GM12878 (cell line): ENCODE results near the gene TRPV6. TPM values are rescaled to one million over a fixed set of nuclear protein-coding genes. Genes with fewer than 3 reads are reported as not detected.

Source experiments
- ATAC-seq: fragments of 200-7000 bp; cut with Tn5 transposase; 3 replicates; pipeline ENCODE4 v1.9.1; 2020; ENCODE audit warnings: mild to moderate bottlenecking, moderate library complexity
- BruUV-seq: library from RNA; stranded (reverse); fragments of 400-500 nt; replicated peaks from 2 replicates; lab custom pipeline; 2021; lab: Mats Ljungman, UMichigan
- CTCF ChIA-PET: fragments of 300-600 bp; sonication (Branson Sonifier 250); formaldehyde crosslinking; extraction: SDS; loops from one replicate; lab custom pipeline; 2021; ENCODE audit warnings: inconsistent platforms; lab: Yijun Ruan, JAX
- POLR2A ChIA-PET: fragments of 350-600 bp; formaldehyde crosslinking; extraction: SDS; loops from one replicate; lab custom pipeline; 2021; ENCODE audit warnings: inconsistent platforms; lab: Charles Lee
- RAD21 ChIA-PET: fragments of 300-600 bp; sonication (Branson Sonifier 250); formaldehyde crosslinking; loops from one replicate; lab custom pipeline; 2023; ENCODE audit warnings: antibody characterized with exemption; ENCODE audit not compliant: unreplicated experiment; lab: Charles Lee
- SMC1A ChIA-PET: fragments of 300-600 bp; sonication (Branson Sonifier 250); formaldehyde crosslinking; loops from one replicate; lab custom pipeline; 2023; ENCODE audit not compliant: unreplicated experiment, uncharacterized antibody; lab: Charles Lee
- DNase-seq: peaks from one replicate; pipeline ENCODE4 v3.0.0-alpha.2; 2011; ENCODE audit warnings: low read depth, low spot score
- FAIRE-seq: peaks from 3 replicates; lab custom pipeline; 2011; peaks lifted over from hg19 to GRCh38; lab: Jason Lieb, UNC
- H2AFZ ChIP-seq: 2 replicates; pipeline ENCODE4 v1.6.0; 2011; ENCODE audit warnings: low read depth, low read length, control low read depth; ENCODE audit not compliant: control insufficient read depth
- H3K27ac ChIP-seq: 2 replicates; pipeline ENCODE4 v1.5.1; 2011; ENCODE audit warnings: control low read depth; ENCODE audit not compliant: control insufficient read depth, insufficient read depth
- H3K27me3 ChIP-seq, 2 experiments: replicated peaks in 1 of 2; 2 replicates each; pipeline versions ENCODE4 v1.6.0 to v1.6.1; 2011; ENCODE audit warnings: low read length in 1 of 2; ENCODE audit not compliant: control insufficient read depth in 2 of 2, insufficient read depth in 2 of 2
- H3K36me3 ChIP-seq, 2 experiments: 2 replicates each; pipeline ENCODE4 v1.5.1; 2011; ENCODE audit warnings: low read length in 1 of 2; ENCODE audit not compliant: control insufficient read depth in 2 of 2, insufficient read depth in 2 of 2
- H3K4me1 ChIP-seq: 2 replicates; pipeline ENCODE4 v1.6.1; 2011; ENCODE audit warnings: mild to moderate bottlenecking, low read length, moderate library complexity, mixed read lengths; ENCODE audit not compliant: control insufficient read depth, insufficient read depth
- H3K4me2 ChIP-seq: 2 replicates; pipeline ENCODE4 v1.6.0; 2011; ENCODE audit warnings: control low read depth; ENCODE audit not compliant: control insufficient read depth, insufficient read depth
- H3K4me3 ChIP-seq: fragments of 200-600 bp; sonication (generic); 2 replicates; pipeline ENCODE4 v1.5.1; 2016
- H3K79me2 ChIP-seq: 2 replicates; pipeline ENCODE4 v1.6.0; 2011; ENCODE audit warnings: low read length; ENCODE audit not compliant: control insufficient read depth, insufficient read depth
- H3K9ac ChIP-seq: 2 replicates; pipeline ENCODE4 v1.8.0; 2011; ENCODE audit warnings: low read length, control low read depth, mixed read lengths; ENCODE audit not compliant: control insufficient read depth, insufficient read depth
- H3K9me3 ChIP-seq: replicated peaks from 3 replicates; pipeline ENCODE4 v1.5.1; 2011; ENCODE audit warnings: mild to moderate bottlenecking, low read length; ENCODE audit not compliant: control insufficient read depth, insufficient read depth
- H4K20me1 ChIP-seq: 2 replicates; pipeline ENCODE4 v1.6.0; 2011; ENCODE audit not compliant: control insufficient read depth, insufficient read depth
- ASH2L ChIP-seq: fragments of 300-600, 200-600 bp; sonication (generic); IDR thresholded peaks from 2 replicates; pipeline ENCODE4 v1.6.1; 2017; ENCODE audit warnings: low read depth, mild to moderate bottlenecking, borderline replicate concordance
- HCFC1 ChIP-seq: fragments of 150-350 bp; IDR thresholded peaks from 2 replicates; pipeline ENCODE4 v1.6.1; 2014; ENCODE audit warnings: low read length
- HDAC2 ChIP-seq: fragments of 200-600 bp; sonication (generic); IDR thresholded peaks from 2 replicates; pipeline ENCODE4 v1.6.1; 2017
- MTA3 ChIP-seq: IDR thresholded peaks from 2 replicates; pipeline ENCODE4 v1.6.1; 2012; ENCODE audit warnings: low read length, inconsistent platforms, borderline replicate concordance
- SREBF2 ChIP-seq: IDR thresholded peaks from 2 replicates; pipeline ENCODE4 v1.6.1; 2012; ENCODE audit warnings: mild to moderate bottlenecking, low read length
- ZBTB11 ChIP-seq: fragments of 450-650 bp; formaldehyde crosslinking; IDR thresholded peaks from 2 replicates; pipeline ENCODE4 v1.5.0; 2022; ENCODE audit warnings: mild to moderate bottlenecking, missing genetic modification characterization
- WGBS: methylation state at CpG from one replicate; pipeline ENCODE4 v1.1.6; 2016; ENCODE audit warnings: low lambda C conversion rate; ENCODE audit not compliant: insufficient replicate concordance, insufficient coverage; ENCODE audit errors: missing lambda C conversion rate; 5-methylcytosine and 5-hydroxymethylcytosine counted together
- in situ Hi-C: fragments of 300-500 bp; cut with MboI; formaldehyde crosslinking; loops from 9 replicates; pipeline ENCODE4 v1.14.3; 2018; ENCODE audit warnings: mixed read lengths
- intact Hi-C: fragments of 100-400 bp; cut with micrococcal nuclease; formaldehyde crosslinking; loops from one replicate; pipeline ENCODE4 v1.14.2; 2022; ENCODE audit not compliant: unreplicated experiment
- polyA plus RNA-seq, 11 experiments: library from polyadenylated mRNA; depleted of rRNA in 4 of 11; unstranded in 6 of 11; stranded (reverse) in 5 of 11; fragments of >200 nt; fragmentation: Nextera tagmentation in 4 of 11; fragmentation: Illumina TruSeq in 1 of 11; extraction: Ambion mirVana in 4 of 11; extraction: Trizol in 1 of 11; gene quantifications; 1 replicate in 1 of 11; 2 replicates in 10 of 11; pipeline versions ENCODE4 v1.2.1 to v1.2.3, GENCODE V29; 2011 to 2016; ENCODE audit warnings: inconsistent platforms in 2 of 11, missing spikeins in 2 of 11, low read depth in 1 of 11
- total RNA-seq, 4 experiments: library from RNA; depleted of rRNA in 3 of 4; stranded (reverse); fragments of >200 nt in 3 of 4; fragmentation: Illumina TruSeq in 1 of 4; extraction: Trizol in 1 of 4; gene quantifications; 2 replicates each; pipeline versions ENCODE4 v1.2.1 to v1.2.3, GENCODE V29; 2013 to 2021
- TF ChIP-seq, protein P1 (sequence below): fragments of 450-650 bp; IDR thresholded peaks from 2 replicates; pipeline ENCODE4 v1.6.1; 2018; ENCODE audit warnings: borderline replicate concordance, mild to moderate bottlenecking; ENCODE audit not compliant: partially characterized antibody
- TF ChIP-seq, protein P2 (sequence below): fragments of 450-650 bp; formaldehyde crosslinking; IDR thresholded peaks from 2 replicates; pipeline ENCODE4 v1.4.0; 2022; ENCODE audit warnings: mild to moderate bottlenecking, moderate library complexity

Gene TRPV6
- total and polyA plus RNA-seq, 10 of the 15 experiments (the other 5 are each of a cell fraction or from before 2014, with no cell fraction given), result not detected

DNA sequence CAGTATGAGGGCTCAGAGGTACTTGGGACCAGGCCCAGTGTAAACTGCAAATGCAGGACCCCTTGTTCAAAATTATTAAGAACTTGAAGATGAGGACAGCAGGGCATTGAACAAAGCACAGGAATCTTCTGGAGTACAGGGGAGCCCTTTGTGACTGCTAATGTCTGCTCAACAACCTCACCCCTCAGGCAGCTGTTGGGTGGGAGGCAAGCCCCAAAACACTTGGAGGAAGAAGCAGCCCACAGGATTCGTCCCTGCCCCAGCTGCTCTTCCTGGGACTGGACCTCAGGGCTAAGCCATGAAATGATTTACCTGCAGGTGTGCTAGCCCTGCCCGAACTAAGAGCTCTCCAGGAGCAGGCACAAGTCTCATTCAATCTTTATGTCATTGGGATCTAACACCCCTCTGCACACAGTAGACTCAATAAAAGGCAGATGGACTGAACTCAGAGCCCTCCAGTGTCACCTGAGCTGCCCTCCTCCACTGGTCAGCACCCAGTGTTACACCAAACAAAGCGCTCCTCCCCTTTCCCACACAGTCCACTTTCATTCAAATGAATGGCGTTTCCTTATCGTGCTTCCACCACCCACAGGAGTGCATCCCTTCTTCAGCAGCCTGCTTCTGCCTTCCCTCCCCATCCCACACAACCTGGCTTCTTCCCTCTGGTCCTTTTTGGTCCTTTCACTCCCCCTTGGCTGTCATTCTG, 47.0 kb upstream of the TRPV6 start:
- Histone ChIP-seq H2AFZ (no peak overlapping the region), H3K9me3 (no peaks in the 10 kb centered on the region; the same call in 2 of the 3 replicates), H3K4me1 (no peaks in the 10 kb centered on the region), H4K20me1 (no peaks in the 10 kb centered on the region), H3K4me3 (no peak overlapping the region), H3K9ac (no peak overlapping the region), H3K36me3 (no peaks in the 10 kb centered on the region), H3K79me2 (no peaks in the 10 kb centered on the region), H3K4me2 (no peak overlapping the region), H3K27ac (no peak overlapping the region), H3K27me3 (no peaks in the 10 kb centered on the region; a peak in 2 of 4 replicates)
- ChIA-PET RAD21 (no interaction called here), SMC1A (no interaction called here), CTCF (no interaction called here), POLR2A (no interaction called here)
- FAIRE-seq (no peak), ATAC-seq (no peak), DNase-seq (no peak)
- TF ChIP-seq HCFC1 (no peak), MTA3 (no peak), ASH2L (no peak), SREBF2 (no peak), ZBTB11 (CRISPR knock-in tag) (no peak), HDAC2 (no peak)
- TF ChIP-seq, protein P1, sequence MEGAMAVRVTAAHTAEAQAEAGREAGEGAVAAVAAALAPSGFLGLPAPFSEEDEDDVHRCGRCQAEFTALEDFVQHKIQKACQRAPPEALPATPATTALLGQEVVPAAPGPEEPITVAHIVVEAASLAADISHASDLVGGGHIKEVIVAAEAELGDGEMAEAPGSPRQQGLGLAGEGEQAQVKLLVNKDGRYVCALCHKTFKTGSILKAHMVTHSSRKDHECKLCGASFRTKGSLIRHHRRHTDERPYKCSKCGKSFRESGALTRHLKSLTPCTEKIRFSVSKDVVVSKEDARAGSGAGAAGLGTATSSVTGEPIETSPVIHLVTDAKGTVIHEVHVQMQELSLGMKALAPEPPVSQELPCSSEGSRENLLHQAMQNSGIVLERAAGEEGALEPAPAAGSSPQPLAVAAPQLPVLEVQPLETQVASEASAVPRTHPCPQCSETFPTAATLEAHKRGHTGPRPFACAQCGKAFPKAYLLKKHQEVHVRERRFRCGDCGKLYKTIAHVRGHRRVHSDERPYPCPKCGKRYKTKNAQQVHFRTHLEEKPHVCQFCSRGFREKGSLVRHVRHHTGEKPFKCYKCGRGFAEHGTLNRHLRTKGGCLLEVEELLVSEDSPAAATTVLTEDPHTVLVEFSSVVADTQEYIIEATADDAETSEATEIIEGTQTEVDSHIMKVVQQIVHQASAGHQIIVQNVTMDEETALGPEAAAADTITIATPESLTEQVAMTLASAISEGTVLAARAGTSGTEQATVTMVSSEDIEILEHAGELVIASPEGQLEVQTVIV, result no peak
- TF ChIP-seq, protein P2, sequence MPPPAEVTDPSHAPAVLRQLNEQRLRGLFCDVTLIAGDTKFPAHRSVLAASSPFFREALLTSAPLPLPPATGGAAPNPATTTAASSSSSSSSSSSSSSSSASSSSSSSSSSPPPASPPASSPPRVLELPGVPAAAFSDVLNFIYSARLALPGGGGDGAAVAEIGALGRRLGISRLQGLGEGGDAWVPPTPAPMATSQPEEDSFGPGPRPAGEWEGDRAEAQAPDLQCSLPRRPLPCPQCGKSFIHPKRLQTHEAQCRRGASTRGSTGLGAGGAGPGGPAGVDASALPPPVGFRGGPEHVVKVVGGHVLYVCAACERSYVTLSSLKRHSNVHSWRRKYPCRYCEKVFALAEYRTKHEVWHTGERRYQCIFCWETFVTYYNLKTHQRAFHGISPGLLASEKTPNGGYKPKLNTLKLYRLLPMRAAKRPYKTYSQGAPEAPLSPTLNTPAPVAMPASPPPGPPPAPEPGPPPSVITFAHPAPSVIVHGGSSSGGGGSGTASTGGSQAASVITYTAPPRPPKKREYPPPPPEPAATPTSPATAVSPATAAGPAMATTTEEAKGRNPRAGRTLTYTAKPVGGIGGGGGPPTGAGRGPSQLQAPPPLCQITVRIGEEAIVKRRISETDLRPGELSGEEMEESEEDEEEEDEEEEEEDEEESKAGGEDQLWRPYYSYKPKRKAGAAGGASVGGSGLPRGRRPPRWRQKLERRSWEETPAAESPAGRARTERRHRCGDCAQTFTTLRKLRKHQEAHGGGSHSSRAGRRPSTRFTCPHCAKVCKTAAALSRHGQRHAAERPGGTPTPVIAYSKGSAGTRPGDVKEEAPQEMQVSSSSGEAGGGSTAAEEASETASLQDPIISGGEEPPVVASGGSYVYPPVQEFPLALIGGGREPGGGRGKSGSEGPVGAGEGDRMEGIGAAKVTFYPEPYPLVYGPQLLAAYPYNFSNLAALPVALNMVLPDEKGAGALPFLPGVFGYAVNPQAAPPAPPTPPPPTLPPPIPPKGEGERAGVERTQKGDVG (CRISPR knock-in tag), result no peak
- WGBS, result 18% methylated on average over 5 of the region's 5 CpGs
- in situ Hi-C loops, result no loop called here
- intact Hi-C loops, result no loop called here
- BruUV-seq, result no TSS peak
